CD4-positive, alpha-beta T cell (primary cell): ENCODE data around the gene EXO5. TPM values are rescaled to one million over a fixed set of nuclear protein-coding genes. Genes with fewer than 3 reads are reported as not detected.
A peak's percentile ranks its signal among the peaks of the same experiment; 100 is the strongest.

Source experiments
- ATAC-seq: fragments of 200-7000 bp; cut with Tn5 transposase; one replicate; pipeline ENCODE4 v1.10.0; 2022; ENCODE audit warnings: mild to moderate bottlenecking; ENCODE audit not compliant: poor library complexity
- CTCF ChIA-PET: fragments of 350-600 bp; sonication (Branson Sonifier 250); formaldehyde crosslinking; loops from one replicate; lab custom pipeline; 2021; ENCODE audit warnings: antibody characterized with exemption, inconsistent platforms; lab: Charles Lee
- POLR2A ChIA-PET: fragments of 350-600 bp; sonication (Branson Sonifier 250); formaldehyde crosslinking; loops from one replicate; lab custom pipeline; 2021; ENCODE audit warnings: antibody characterized with exemption, inconsistent platforms; lab: Charles Lee
- DNase-seq, 14 experiments: peaks; one replicate each; pipeline ENCODE4 v3.0.0-alpha.2; 2013 to 2020; ENCODE audit warnings: mixed read lengths in 2 of 14
- H3K27ac ChIP-seq, 2 donors: one replicate each; pipeline versions ENCODE4 v1.5.1 to v1.7.0; 2013; ENCODE audit warnings: low read length in 2 of 2, low read depth in 1 of 2, mild to moderate bottlenecking in 1 of 2
- H3K27me3 ChIP-seq, 2 experiments: 1 replicate in 1 of 2; 2 replicates in 1 of 2; pipeline versions ENCODE4 v1.6.1 to v1.7.0; 2013; ENCODE audit warnings: low read length in 2 of 2, control low read depth in 1 of 2, mild to moderate bottlenecking in 1 of 2, moderate library complexity in 1 of 2; ENCODE audit not compliant: insufficient read depth in 2 of 2, control insufficient read depth in 1 of 2
- H3K36me3 ChIP-seq: one replicate; pipeline ENCODE4 v1.6.1; 2013; ENCODE audit warnings: low read length, control low read depth; ENCODE audit not compliant: insufficient read depth
- H3K4me1 ChIP-seq: one replicate; pipeline ENCODE4 v1.6.1; 2013; ENCODE audit warnings: low read length, control low read depth; ENCODE audit not compliant: insufficient read depth
- H3K4me3 ChIP-seq: one replicate; pipeline ENCODE4 v1.5.1; 2013; ENCODE audit warnings: mild to moderate bottlenecking, low read length, moderate library complexity
- H3K9me3 ChIP-seq, 2 experiments: 1 replicate in 1 of 2; 2 replicates in 1 of 2; pipeline versions ENCODE4 v1.6.1 to v1.7.0; 2013; ENCODE audit warnings: low read length in 2 of 2, mild to moderate bottlenecking in 2 of 2, control low read depth in 1 of 2, moderate library complexity in 1 of 2; ENCODE audit not compliant: control insufficient read depth in 1 of 2, insufficient read depth in 1 of 2
- H3K27ac Mint-ChIP-seq: one replicate; pipeline ENCODE4 v1.8.0; 2020; ENCODE audit warnings: mixed read lengths
- H3K27me3 Mint-ChIP-seq: one replicate; pipeline ENCODE4 v1.8.0; 2021; ENCODE audit warnings: mixed read lengths
- H3K36me3 Mint-ChIP-seq: one replicate; pipeline ENCODE4 v1.8.0; 2021; ENCODE audit warnings: low read depth, mixed read lengths
- H3K4me1 Mint-ChIP-seq: one replicate; pipeline ENCODE4 v1.8.0; 2021; ENCODE audit warnings: low read depth, mixed read lengths
- H3K4me3 Mint-ChIP-seq: one replicate; pipeline ENCODE4 v1.8.0; 2020; ENCODE audit warnings: mild to moderate bottlenecking, mixed read lengths
- H3K9me3 Mint-ChIP-seq: one replicate; pipeline ENCODE4 v1.8.0; 2020; ENCODE audit warnings: mixed read lengths
- CTCF ChIP-seq: fragments of 200-600 bp; IDR thresholded peaks from one replicate; pipeline ENCODE4 v1.8.0; 2022; ENCODE audit warnings: antibody characterized with exemption, mild to moderate bottlenecking
- intact Hi-C, 2 experiments: fragments of 100-400 bp; cut with DNase I in 1 of 2; cut with micrococcal nuclease in 1 of 2; formaldehyde crosslinking; loops; one replicate each; pipeline versions ENCODE4 v1.15.1 to v1.9.0; 2023 to 2025; cut with DNase I, micrococcal nuclease
- total RNA-seq, 174 experiments: library from RNA in 2 of 174; stranded (reverse) in 2 of 174; gene quantifications; one replicate each; pipeline ENCODE4 v1.2.3 and lab custom pipeline; 2021 to 2026

Gene EXO5
- total RNA-seq, 2 experiments from 2014 or later = 4.5 to 4.9 TPM

GRCh38 chr1:40519517-40519916 lies 10.9 kb downstream of the EXO5 start:
- Histone ChIP-seq H3K4me1 (no peaks in the 10 kb centered on the region), H3K36me3 (no peaks in the 10 kb centered on the region), H3K27me3 (no peaks in the 10 kb centered on the region), H3K4me3 (no peak overlapping the region), H3K27ac (no peak overlapping the region), H3K9me3 (peaks cover 42 to 46% of the 10 kb centered on the region in 2 experiments)
- intact Hi-C loops = no loop called here
- H3K27ac Mint-ChIP-seq = no peak overlapping the region
- H3K4me3 Mint-ChIP-seq = no peak overlapping the region
- no peaks in the 10 kb centered on the region for H3K4me1 Mint-ChIP-seq
- ATAC-seq = no peak
- peaks cover 18% of the 10 kb centered on the region for H3K9me3 Mint-ChIP-seq
- POLR2A ChIA-PET = no interaction called here
- no peak for DNase-seq
- CTCF ChIA-PET = no interaction called here
- TF ChIP-seq CTCF = no peak
- peaks cover 42% of the 10 kb centered on the region for H3K36me3 Mint-ChIP-seq
- peaks cover 10% of the 10 kb centered on the region for H3K27me3 Mint-ChIP-seq

- Histone ChIP-seq H3K27me3 (no peaks in the 10 kb centered on the region), H3K4me3 (peak overlapping the region; percentile 80), H3K4me1 (peaks cover 12% of the 10 kb centered on the region), H3K36me3 (peaks cover 3% of the 10 kb centered on the region), H3K27ac (peak overlapping the region; percentile 69 to 71), H3K9me3 (peaks cover 0 to 5% of the 10 kb centered on the region in 2 experiments)
- Mint-ChIP-seq H3K36me3 (peaks cover 22% of the 10 kb centered on the region), H3K9me3 (peaks cover 5% of the 10 kb centered on the region), H3K27me3 (peaks cover 11% of the 10 kb centered on the region), H3K27ac (peak overlapping the region; percentile 78), H3K4me1 (peaks cover 28% of the 10 kb centered on the region), H3K4me3 (peak overlapping the region; percentile 95)
- no peak for ATAC-seq
- ChIA-PET CTCF (interaction anchor here (1.0 kb wide), 2 partner anchors 126 to 387 kb away, joined by 3 read pairs; no protein-coding TSS in a partner anchor), POLR2A (interaction anchor here (0.6 to 2.8 kb wide), 10 partner anchors 22 to 671 kb away, joined by 3 to 13 read pairs (median 5); partner anchors contain the start of genes CITED4, EXO5, NFYC and ZFP69)
- no peak for TF ChIP-seq CTCF
- peak in 1 of 14 experiments; percentile 38 for DNase-seq
- intact Hi-C loops = loop anchor here in 1 of 2 experiments (2.0 to 5.0 kb wide), 7 partner anchors 22 to 649 kb away; partner anchors contain the start of genes CAP1, EXO5, RIMS3 and TRIT1
Measured at GRCh38 chr1:40530735-40531380, 22.3 kb downstream of the EXO5 start.

- TF ChIP-seq CTCF = no peak
- Histone ChIP-seq H3K27me3 (no peaks in the 10 kb centered on the region), H3K9me3 (peaks cover 0 to 5% of the 10 kb centered on the region in 2 experiments), H3K4me1 (peaks cover 12% of the 10 kb centered on the region), H3K27ac (peak within 1 kb of the TSS; percentile 69 to 71), H3K4me3 (peak within 1 kb of the TSS; percentile 80), H3K36me3 (peaks cover 4% of the 10 kb centered on the region)
- Mint-ChIP-seq H3K27ac (peak within 1 kb of the TSS; percentile 78), H3K4me3 (peak within 1 kb of the TSS; percentile 95), H3K27me3 (peaks cover 7% of the 10 kb centered on the region), H3K9me3 (peaks cover 3% of the 10 kb centered on the region), H3K36me3 (peaks cover 22% of the 10 kb centered on the region), H3K4me1 (peaks cover 28% of the 10 kb centered on the region)
- intact Hi-C loops = loop anchor here in 1 of 2 experiments (2.0 to 5.0 kb wide), 7 partner anchors 23 to 649 kb away; partner anchors contain the start of genes CAP1, EXO5, RIMS3 and TRIT1
- DNase-seq (peak; percentile 65 to 96 (median 77)), ATAC-seq (peak; percentile 94)
- CTCF ChIA-PET = interaction anchor here (1.0 to 3.0 kb wide), 6 partner anchors 20 to 388 kb away, joined by 3 to 10 read pairs (median 4); partner anchors contain the start of genes EXO5 and ZFP69B
- POLR2A ChIA-PET = interaction anchor here (0.6 to 2.8 kb wide), 13 partner anchors 23 to 672 kb away, joined by 3 to 13 read pairs (median 4); partner anchors contain the start of genes CITED4, EXO5, NFYC and ZFP69
Measured at GRCh38 chr1:40531381-40532061, 23.0 kb downstream of the EXO5 start, which contains the start of gene ZNF684. Gene ZNF684, plus strand, starts transcription at chr1:40531637. Its CDS starts 1,530 bp downstream, at chr1:40533167.
